ENCODE results near the gene ARHGAP22. TPM values are rescaled to one million over a fixed set of nuclear protein-coding genes. Genes with fewer than 3 reads are reported as not detected.

The ARHGAP22 gene
- total RNA-seq, 1 donor from 2014 or later: 1.2 TPM

GRCh38 chr10:48564466-48565160 is 40.3 kb downstream of the ARHGAP22 start:
- no peak overlapping the region for H3K27ac Mint-ChIP-seq
- no peaks in the 10 kb centered on the region for H3K36me3 Mint-ChIP-seq (ENCODE audit: low read depth)
- DNase-seq (ENCODE audit: low spot score): no peak
- intact Hi-C loops (cut with micrococcal nuclease): no loop called here
- peaks cover 14% of the 10 kb centered on the region for H3K27me3 Mint-ChIP-seq (ENCODE audit: insufficient read depth)
- H3K4me1 Mint-ChIP-seq (ENCODE audit: low read depth): no peaks in the 10 kb centered on the region
- H3K4me3 Mint-ChIP-seq: no peak overlapping the region
- H3K9me3 Mint-ChIP-seq: no peaks in the 10 kb centered on the region

GRCh38 chr10:48557511-48558123 is 47.3 kb downstream of the ARHGAP22 start:
- H3K27me3 Mint-ChIP-seq (ENCODE audit: insufficient read depth): peaks cover 12% of the 10 kb centered on the region
- DNase-seq (ENCODE audit: low spot score): no peak

GRCh38 chr10:48556713-48557112 is 48.2 kb downstream of the ARHGAP22 start:
- no peak for DNase-seq (ENCODE audit: low spot score)
- no peaks in the 10 kb centered on the region for H3K9me3 Mint-ChIP-seq
- no peaks in the 10 kb centered on the region for H3K4me1 Mint-ChIP-seq (ENCODE audit: low read depth)
- H3K27me3 Mint-ChIP-seq (ENCODE audit: insufficient read depth): peaks cover 8% of the 10 kb centered on the region
- intact Hi-C loops (cut with micrococcal nuclease): no loop called here
- no peaks in the 10 kb centered on the region for H3K36me3 Mint-ChIP-seq (ENCODE audit: low read depth)
- no peak overlapping the region for H3K27ac Mint-ChIP-seq
- no peak overlapping the region for H3K4me3 Mint-ChIP-seq

More at GRCh38 chr10:48557511-48558123, 47.3 kb downstream of the ARHGAP22 start:
- Mint-ChIP-seq H3K36me3 (ENCODE audit: low read depth) (no peaks in the 10 kb centered on the region), H3K9me3 (no peaks in the 10 kb centered on the region), H3K27ac (no peak overlapping the region), H3K4me1 (ENCODE audit: low read depth) (no peaks in the 10 kb centered on the region), H3K4me3 (no peak overlapping the region)
- intact Hi-C loops (cut with micrococcal nuclease): no loop called here

GRCh38 chr10:48556065-48556464 is 48.8 kb downstream of the ARHGAP22 start:
- H3K4me1 Mint-ChIP-seq (ENCODE audit: low read depth): no peaks in the 10 kb centered on the region
- intact Hi-C loops (cut with micrococcal nuclease): no loop called here
- no peaks in the 10 kb centered on the region for H3K9me3 Mint-ChIP-seq
- no peak overlapping the region for H3K27ac Mint-ChIP-seq
- H3K36me3 Mint-ChIP-seq (ENCODE audit: low read depth): no peaks in the 10 kb centered on the region
- no peak overlapping the region for H3K4me3 Mint-ChIP-seq
- peaks cover 6% of the 10 kb centered on the region for H3K27me3 Mint-ChIP-seq (ENCODE audit: insufficient read depth)
- no peak for DNase-seq (ENCODE audit: low spot score)

- no peak for DNase-seq (ENCODE audit: low spot score)
- H3K9me3 Mint-ChIP-seq: no peaks in the 10 kb centered on the region
- no peak overlapping the region for H3K4me3 Mint-ChIP-seq
- peaks cover 4% of the 10 kb centered on the region for H3K27me3 Mint-ChIP-seq (ENCODE audit: insufficient read depth)
- no peaks in the 10 kb centered on the region for H3K36me3 Mint-ChIP-seq (ENCODE audit: low read depth)
- no peaks in the 10 kb centered on the region for H3K4me1 Mint-ChIP-seq (ENCODE audit: low read depth)
- intact Hi-C loops (cut with micrococcal nuclease): no loop called here
- no peak overlapping the region for H3K27ac Mint-ChIP-seq
Observed at GRCh38 chr10:48555310-48556042, 49.4 kb downstream of the ARHGAP22 start.

- Mint-ChIP-seq H3K27ac (no peak overlapping the region), H3K36me3 (ENCODE audit: low read depth) (no peaks in the 10 kb centered on the region), H3K4me1 (ENCODE audit: low read depth) (no peaks in the 10 kb centered on the region), H3K27me3 (ENCODE audit: insufficient read depth) (peaks cover 4% of the 10 kb centered on the region), H3K4me3 (no peak overlapping the region), H3K9me3 (no peaks in the 10 kb centered on the region)
- intact Hi-C loops (cut with micrococcal nuclease): no loop called here
- DNase-seq (ENCODE audit: low spot score): no peak
Observed at GRCh38 chr10:48554656-48555055, 50.2 kb downstream of the ARHGAP22 start.

GRCh38 chr10:48554246-48554645 is 50.6 kb downstream of the ARHGAP22 start:
- H3K9me3 Mint-ChIP-seq: no peaks in the 10 kb centered on the region
- DNase-seq (ENCODE audit: low spot score): no peak
- H3K4me3 Mint-ChIP-seq: no peak overlapping the region
- peaks cover 3% of the 10 kb centered on the region for H3K27me3 Mint-ChIP-seq (ENCODE audit: insufficient read depth)
- no peak overlapping the region for H3K27ac Mint-ChIP-seq
- intact Hi-C loops (cut with micrococcal nuclease): no loop called here
- no peaks in the 10 kb centered on the region for H3K36me3 Mint-ChIP-seq (ENCODE audit: low read depth)
- no peaks in the 10 kb centered on the region for H3K4me1 Mint-ChIP-seq (ENCODE audit: low read depth)

- intact Hi-C loops (cut with micrococcal nuclease): loop anchor here (1.0 kb wide), 1 partner anchor 103 kb away; no protein-coding TSS in a partner anchor
- Mint-ChIP-seq H3K9me3 (no peaks in the 10 kb centered on the region), H3K36me3 (ENCODE audit: low read depth) (no peaks in the 10 kb centered on the region), H3K4me1 (ENCODE audit: low read depth) (no peaks in the 10 kb centered on the region), H3K27me3 (ENCODE audit: insufficient read depth) (no peaks in the 10 kb centered on the region), H3K4me3 (no peak overlapping the region), H3K27ac (no peak overlapping the region)
- no peak for DNase-seq (ENCODE audit: low spot score)
Observed at GRCh38 chr10:48552946-48553564, 51.8 kb downstream of the ARHGAP22 start.

GRCh38 chr10:48551861-48552591 is 52.8 kb downstream of the ARHGAP22 start:
- H3K27ac Mint-ChIP-seq: no peak overlapping the region
- no peaks in the 10 kb centered on the region for H3K36me3 Mint-ChIP-seq (ENCODE audit: low read depth)
- no peaks in the 10 kb centered on the region for H3K9me3 Mint-ChIP-seq
- DNase-seq (ENCODE audit: low spot score): no peak
- H3K4me3 Mint-ChIP-seq: no peak overlapping the region
- intact Hi-C loops (cut with micrococcal nuclease): loop anchor here (1.0 kb wide), 1 partner anchor 104 kb away; no protein-coding TSS in a partner anchor
- H3K4me1 Mint-ChIP-seq (ENCODE audit: low read depth): no peaks in the 10 kb centered on the region
- no peaks in the 10 kb centered on the region for H3K27me3 Mint-ChIP-seq (ENCODE audit: insufficient read depth)

- H3K27ac Mint-ChIP-seq: no peak overlapping the region
- H3K4me1 Mint-ChIP-seq (ENCODE audit: low read depth): no peaks in the 10 kb centered on the region
- no peak overlapping the region for H3K4me3 Mint-ChIP-seq
- no peaks in the 10 kb centered on the region for H3K9me3 Mint-ChIP-seq
- no peak for DNase-seq (ENCODE audit: low spot score)
- no peaks in the 10 kb centered on the region for H3K36me3 Mint-ChIP-seq (ENCODE audit: low read depth)
- intact Hi-C loops (cut with micrococcal nuclease): no loop called here
- H3K27me3 Mint-ChIP-seq (ENCODE audit: insufficient read depth): no peaks in the 10 kb centered on the region
Observed at GRCh38 chr10:48550977-48551376, 53.9 kb downstream of the ARHGAP22 start.

GRCh38 chr10:48550071-48550691 is 54.7 kb downstream of the ARHGAP22 start:
- no peaks in the 10 kb centered on the region for H3K36me3 Mint-ChIP-seq (ENCODE audit: low read depth)
- H3K4me1 Mint-ChIP-seq (ENCODE audit: low read depth): no peaks in the 10 kb centered on the region
- DNase-seq (ENCODE audit: low spot score): no peak
- H3K27me3 Mint-ChIP-seq (ENCODE audit: insufficient read depth): no peaks in the 10 kb centered on the region
- no peaks in the 10 kb centered on the region for H3K9me3 Mint-ChIP-seq
- no peak overlapping the region for H3K27ac Mint-ChIP-seq
- intact Hi-C loops (cut with micrococcal nuclease): no loop called here
- no peak overlapping the region for H3K4me3 Mint-ChIP-seq

GRCh38 chr10:48549236-48549635 is 55.6 kb downstream of the ARHGAP22 start:
- Mint-ChIP-seq H3K27me3 (ENCODE audit: insufficient read depth) (no peaks in the 10 kb centered on the region), H3K27ac (no peak overlapping the region), H3K4me3 (no peak overlapping the region), H3K4me1 (ENCODE audit: low read depth) (no peaks in the 10 kb centered on the region), H3K9me3 (no peaks in the 10 kb centered on the region), H3K36me3 (ENCODE audit: low read depth) (no peaks in the 10 kb centered on the region)
- intact Hi-C loops (cut with micrococcal nuclease): no loop called here
- no peak for DNase-seq (ENCODE audit: low spot score)
